Tibial artery (tissue), 4 donors: ENCODE data around the gene HACD2.

Source experiments
- DNase-seq, 2 donors: peaks; one replicate each; pipeline ENCODE4 v3.0.0-alpha.2; 2019
- H3K27ac ChIP-seq, 2 donors: fragments of 200-600 bp; sonication (generic) in 1 of 2; 1 replicate in 1 of 2; 2 replicates in 1 of 2; pipeline ENCODE4 v1.5.1; 2018 to 2019; ENCODE audit warnings: mild to moderate bottlenecking in 1 of 2
- H3K27me3 ChIP-seq, 2 donors: fragments of 200-600 bp; sonication (generic) in 1 of 2; one replicate each; pipeline versions ENCODE4 v1.5.1 to v1.6.0; 2016 to 2019
- H3K36me3 ChIP-seq, 3 donors: fragments of 200-600 bp; sonication (generic) in 2 of 3; one replicate each; pipeline ENCODE4 v1.5.1; 2016 to 2019; ENCODE audit warnings: mild to moderate bottlenecking in 2 of 3
- H3K4me1 ChIP-seq, 4 donors: fragments of 200-600 bp; sonication (generic) in 2 of 4; 1 replicate in 3 of 4; 2 replicates in 1 of 4; pipeline ENCODE4 v1.5.1; 2016 to 2019
- H3K4me3 ChIP-seq, 2 donors: fragments of 200-600 bp; sonication (generic) in 1 of 2; 1 replicate in 1 of 2; 2 replicates in 1 of 2; pipeline ENCODE4 v1.5.1; 2018 to 2019; ENCODE audit warnings: mild to moderate bottlenecking in 2 of 2
- H3K9me3 ChIP-seq, 3 donors: fragments of 200-600 bp; sonication (generic) in 1 of 3; one replicate each; pipeline ENCODE4 v1.5.1; 2016 to 2019
- intact Hi-C: fragments of 100-400 bp; cut with DNase I; formaldehyde crosslinking; loops from one replicate; pipeline ENCODE4 v1.15.0; 2023; ENCODE audit warnings: low total_unique reads
- TF ChIP-seq, protein P1 (sequence below), 2 experiments: fragments of 200-600 bp in 1 of 2; fragments of 450-650 bp in 1 of 2; IDR thresholded peaks; one replicate each; pipeline ENCODE4 v1.5.1; 2017 to 2019; ENCODE audit warnings: antibody characterized with exemption in 2 of 2, mild to moderate bottlenecking in 1 of 2, moderate library complexity in 1 of 2

HACD2 gene

DNA sequence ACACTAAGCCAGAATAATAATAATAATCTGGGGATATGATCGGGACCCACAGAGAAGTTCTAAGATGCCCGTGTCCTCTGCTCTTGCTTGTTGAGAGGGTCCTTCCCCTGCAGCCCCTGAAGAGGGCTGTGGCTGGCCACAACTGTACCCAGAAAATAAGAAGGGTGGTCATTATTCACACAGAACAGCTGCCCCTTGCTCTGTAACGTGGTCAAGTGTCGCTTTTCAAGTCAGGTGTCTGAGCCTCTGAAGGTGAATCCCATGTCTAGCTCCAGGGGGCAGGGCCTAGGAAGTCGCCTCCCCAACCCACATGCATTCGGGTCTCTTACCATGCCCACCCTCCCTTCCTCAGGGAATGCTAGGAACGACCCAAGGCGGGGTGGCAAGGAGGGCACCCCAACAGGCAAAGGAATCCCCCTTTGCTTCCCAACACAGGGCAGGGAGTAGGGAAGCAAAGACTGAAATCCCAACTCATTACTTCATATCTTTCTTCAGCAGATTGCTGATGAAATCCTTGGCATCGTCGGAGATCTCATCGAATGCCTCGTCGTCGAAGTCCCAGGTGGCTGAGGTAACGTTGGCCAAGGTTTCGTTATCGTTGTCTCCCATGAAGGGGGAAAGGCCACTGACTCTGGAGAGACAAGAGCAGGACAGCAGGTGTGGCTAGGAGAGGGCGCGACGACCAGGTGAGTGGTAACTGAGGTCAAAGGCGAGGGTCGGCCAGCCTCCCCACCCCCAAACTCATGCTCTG is 44.3 kb upstream of the HACD2 start:
- Histone ChIP-seq H3K27me3 (no peaks in the 10 kb centered on the region), H3K27ac (peak overlapping the region; percentile 12 to 52), H3K4me3 (no peak overlapping the region), H3K9me3 (no peaks in the 10 kb centered on the region), H3K36me3 (peaks cover 68 to 85% (median 74%) of the 10 kb centered on the region in 3 donors), H3K4me1 (peaks cover 3 to 60% (median 33%) of the 10 kb centered on the region in 4 donors)
- DNase-seq: no peak
- intact Hi-C loops: no loop called here
- TF ChIP-seq, protein P1, sequence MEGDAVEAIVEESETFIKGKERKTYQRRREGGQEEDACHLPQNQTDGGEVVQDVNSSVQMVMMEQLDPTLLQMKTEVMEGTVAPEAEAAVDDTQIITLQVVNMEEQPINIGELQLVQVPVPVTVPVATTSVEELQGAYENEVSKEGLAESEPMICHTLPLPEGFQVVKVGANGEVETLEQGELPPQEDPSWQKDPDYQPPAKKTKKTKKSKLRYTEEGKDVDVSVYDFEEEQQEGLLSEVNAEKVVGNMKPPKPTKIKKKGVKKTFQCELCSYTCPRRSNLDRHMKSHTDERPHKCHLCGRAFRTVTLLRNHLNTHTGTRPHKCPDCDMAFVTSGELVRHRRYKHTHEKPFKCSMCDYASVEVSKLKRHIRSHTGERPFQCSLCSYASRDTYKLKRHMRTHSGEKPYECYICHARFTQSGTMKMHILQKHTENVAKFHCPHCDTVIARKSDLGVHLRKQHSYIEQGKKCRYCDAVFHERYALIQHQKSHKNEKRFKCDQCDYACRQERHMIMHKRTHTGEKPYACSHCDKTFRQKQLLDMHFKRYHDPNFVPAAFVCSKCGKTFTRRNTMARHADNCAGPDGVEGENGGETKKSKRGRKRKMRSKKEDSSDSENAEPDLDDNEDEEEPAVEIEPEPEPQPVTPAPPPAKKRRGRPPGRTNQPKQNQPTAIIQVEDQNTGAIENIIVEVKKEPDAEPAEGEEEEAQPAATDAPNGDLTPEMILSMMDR (IDR thresholded peaks at IDR 0.05): no peak

- Histone ChIP-seq H3K27me3 (no peaks in the 10 kb centered on the region), H3K36me3 (peaks cover 75 to 95% (median 86%) of the 10 kb centered on the region in 3 donors), H3K4me1 (peaks cover 3 to 60% (median 25%) of the 10 kb centered on the region in 4 donors), H3K27ac (peak overlapping the region; percentile 39 to 52), H3K4me3 (no peak overlapping the region), H3K9me3 (no peaks in the 10 kb centered on the region)
- intact Hi-C loops: no loop called here
- peak; percentile 53 to 89 for DNase-seq
- TF ChIP-seq, protein P1 (IDR thresholded peaks at IDR 0.05): no peak
Observed at GRCh38 chr3:123627673-123628670, 43.1 kb upstream of the HACD2 start.

GRCh38 chr3:123626881-123627280 is 42.0 kb upstream of the HACD2 start:
- Histone ChIP-seq H3K4me3 (no peak overlapping the region), H3K4me1 (peaks cover 3 to 58% (median 21%) of the 10 kb centered on the region in 4 donors), H3K9me3 (no peaks in the 10 kb centered on the region), H3K27ac (no peak overlapping the region), H3K27me3 (no peaks in the 10 kb centered on the region), H3K36me3 (peaks cover 83 to 100% (median 89%) of the 10 kb centered on the region in 3 donors)
- TF ChIP-seq, protein P1 (IDR thresholded peaks at IDR 0.05): no peak
- DNase-seq: no peak
- intact Hi-C loops: no loop called here

- Histone ChIP-seq H3K4me3 (no peak overlapping the region), H3K27ac (peak overlapping the region; percentile 28 to 80), H3K27me3 (no peaks in the 10 kb centered on the region), H3K4me1 (peaks cover 3 to 61% (median 37%) of the 10 kb centered on the region in 4 donors), H3K36me3 (peaks cover 69 to 82% (median 75%) of the 10 kb centered on the region in 3 donors), H3K9me3 (no peaks in the 10 kb centered on the region)
- DNase-seq: no peak
- intact Hi-C loops: no loop called here
- TF ChIP-seq, protein P1 (IDR thresholded peaks at IDR 0.05): no peak
Observed at GRCh38 chr3:123624302-123624701, 39.4 kb upstream of the HACD2 start.

DNA sequence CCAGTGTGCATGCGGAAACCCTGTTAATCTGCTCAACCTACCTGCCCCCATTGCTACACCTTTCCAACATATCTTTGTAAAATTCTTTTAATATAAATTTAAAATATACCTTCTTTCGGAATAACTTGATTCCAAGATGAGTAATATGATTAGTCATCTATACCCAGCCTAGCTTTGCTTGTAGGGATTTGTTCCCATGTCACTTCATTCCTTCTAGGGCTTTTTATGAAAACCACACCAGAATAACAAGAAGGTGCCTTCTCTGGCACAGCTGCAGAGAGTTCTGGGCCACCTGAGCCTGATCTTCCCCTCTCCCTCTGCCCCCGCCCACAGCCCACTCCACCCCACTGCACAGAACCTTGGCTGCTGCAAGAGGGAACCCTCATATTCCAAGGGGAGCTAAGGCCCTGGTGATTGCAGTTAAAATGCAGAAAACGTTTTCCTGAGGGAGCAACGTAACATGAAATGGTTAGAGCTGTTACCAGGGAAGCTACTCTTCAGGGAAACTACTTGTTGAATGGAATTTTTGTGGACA is 38.6 kb upstream of the HACD2 start:
- Histone ChIP-seq H3K4me3 (no peak overlapping the region), H3K27ac (peak overlapping the region; percentile 23 to 80), H3K4me1 (peaks cover 0 to 61% (median 37%) of the 10 kb centered on the region in 4 donors), H3K9me3 (no peaks in the 10 kb centered on the region), H3K27me3 (no peaks in the 10 kb centered on the region), H3K36me3 (peaks cover 60 to 74% (median 66%) of the 10 kb centered on the region in 3 donors)
- DNase-seq: no peak
- intact Hi-C loops: no loop called here
- TF ChIP-seq, protein P1 (IDR thresholded peaks at IDR 0.05): no peak
